T-helper 2 cell (primary cell): ENCODE measurements around the gene EGFL7.

Experiments
- DNase-seq, 5 experiments: peaks; one replicate each; pipeline versions ENCODE4 v3.0.0 to v3.0.0-alpha.2; 2012 to 2022

EGFL7 gene

DNA sequence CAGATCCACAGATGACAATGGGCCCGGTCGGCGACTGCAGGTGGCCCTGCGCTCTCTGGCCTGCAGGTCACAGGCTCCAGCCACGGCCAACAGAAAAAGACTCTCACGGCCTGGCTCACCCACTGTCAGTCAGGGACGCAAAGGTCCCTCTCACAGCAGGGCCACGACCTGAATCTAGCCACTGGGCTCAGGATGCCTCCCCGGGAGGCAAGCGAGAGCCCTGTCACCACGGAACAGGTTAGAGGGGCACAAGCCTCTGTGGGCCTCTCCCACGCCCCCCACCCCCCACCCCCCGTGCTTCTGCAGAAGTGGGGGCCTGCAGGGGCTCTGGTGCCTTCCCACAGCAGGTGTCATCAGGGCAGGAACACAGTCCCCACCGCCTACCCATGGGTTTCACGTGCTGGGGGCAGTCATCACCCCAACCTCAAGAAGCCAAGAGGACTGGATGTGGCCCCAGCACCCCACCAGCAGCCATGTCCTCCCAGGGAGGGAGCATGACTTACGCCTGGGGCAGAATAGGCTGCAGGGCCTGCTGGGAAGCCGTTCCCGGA lies 17.3 kb upstream of the EGFL7 start:
- DNase-seq, result no peak

GRCh38 chr9:136645903-136646754 lies 16.6 kb upstream of the EGFL7 start:
- DNase-seq, result no peak

- DNase-seq, result no peak
Observed at GRCh38 chr9:136646827-136647711, 15.6 kb upstream of the EGFL7 start.

- no peak for DNase-seq
Observed at GRCh38 chr9:136648751-136649150, 14.0 kb upstream of the EGFL7 start.

GRCh38 chr9:136650021-136650420 lies 12.7 kb upstream of the EGFL7 start:
- no peak for DNase-seq

GRCh38 chr9:136650648-136651047 lies 12.1 kb upstream of the EGFL7 start:
- no peak for DNase-seq

- no peak for DNase-seq
Observed at GRCh38 chr9:136651860-136652259, 10.9 kb upstream of the EGFL7 start.

- DNase-seq, result no peak
Observed at GRCh38 chr9:136653323-136654079, 9.2 kb upstream of the EGFL7 start.

DNA sequence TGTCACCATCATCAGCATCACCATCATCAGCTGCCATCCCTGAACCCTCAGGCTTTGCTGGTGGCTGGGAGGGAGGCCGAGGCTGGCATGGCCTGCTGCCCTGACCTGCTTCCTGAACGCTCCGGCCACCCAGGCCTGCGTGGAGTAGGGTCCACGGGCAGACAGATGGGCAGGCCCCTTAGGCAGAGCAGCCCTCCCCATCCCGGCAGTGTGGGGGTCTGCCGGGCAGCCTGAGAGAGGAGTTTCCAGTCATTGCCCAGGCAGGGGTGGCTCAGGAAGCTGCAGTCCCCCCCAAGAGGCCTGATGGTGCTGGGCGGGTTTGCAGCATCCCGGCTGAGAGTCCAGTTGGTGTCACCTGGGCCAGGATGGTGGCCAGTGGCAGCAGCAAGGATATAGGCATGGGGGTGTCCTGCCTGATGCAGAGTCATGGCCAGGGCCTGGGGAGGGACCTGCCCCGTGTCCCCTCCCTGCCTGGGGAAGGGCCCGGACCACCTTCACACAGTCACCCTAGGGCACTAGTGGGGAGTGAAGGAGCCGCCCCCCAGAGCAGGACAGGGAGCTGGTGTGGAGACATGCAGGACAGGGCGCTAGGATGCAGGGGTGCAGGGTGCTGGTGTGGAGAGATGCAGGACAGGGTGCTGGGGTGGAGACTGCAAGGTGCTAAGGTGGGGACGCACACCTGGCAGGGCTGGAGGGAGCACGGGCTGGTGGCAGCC lies 7.7 kb upstream of the EGFL7 start:
- no peak for DNase-seq

DNA sequence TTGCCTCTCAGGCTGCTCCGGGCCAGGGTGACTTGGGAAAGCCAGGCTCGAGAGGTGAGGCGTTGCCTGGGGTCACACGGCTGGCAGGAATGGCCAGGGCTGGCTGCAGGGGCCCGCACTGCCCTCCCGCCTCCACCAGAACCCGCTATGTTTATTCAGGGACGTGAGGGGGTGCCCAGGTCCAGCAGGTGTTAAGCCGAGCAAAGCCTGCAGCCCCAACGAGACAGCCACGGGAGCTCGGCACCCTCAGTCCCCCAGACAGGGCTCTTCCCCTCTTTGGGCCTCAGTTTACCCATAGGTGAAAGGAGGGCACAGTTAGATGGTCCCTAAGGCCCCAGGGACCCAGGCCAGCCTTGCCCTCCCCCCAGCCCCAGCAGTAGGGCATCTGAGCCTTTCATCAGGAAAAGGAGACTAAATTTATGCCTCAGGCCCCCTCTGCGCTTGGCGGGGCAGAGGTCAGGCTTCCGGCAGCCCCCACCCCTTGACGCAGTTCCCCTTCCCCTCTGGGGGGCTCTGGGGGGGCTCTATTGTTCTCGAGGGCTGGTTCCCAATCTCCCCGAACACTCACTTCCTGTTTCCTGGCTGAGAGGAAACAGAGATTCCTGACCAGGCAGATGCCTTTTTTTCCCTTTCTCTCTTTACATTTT lies 7.1 kb upstream of the EGFL7 start:
- no peak for DNase-seq

- DNase-seq, result no peak
Observed at GRCh38 chr9:136656183-136656738, 6.5 kb upstream of the EGFL7 start.

GRCh38 chr9:136656795-136657611 lies 5.7 kb upstream of the EGFL7 start:
- DNase-seq, result no peak

GRCh38 chr9:136657974-136658848 lies 4.5 kb upstream of the EGFL7 start:
- no peak for DNase-seq

DNA sequence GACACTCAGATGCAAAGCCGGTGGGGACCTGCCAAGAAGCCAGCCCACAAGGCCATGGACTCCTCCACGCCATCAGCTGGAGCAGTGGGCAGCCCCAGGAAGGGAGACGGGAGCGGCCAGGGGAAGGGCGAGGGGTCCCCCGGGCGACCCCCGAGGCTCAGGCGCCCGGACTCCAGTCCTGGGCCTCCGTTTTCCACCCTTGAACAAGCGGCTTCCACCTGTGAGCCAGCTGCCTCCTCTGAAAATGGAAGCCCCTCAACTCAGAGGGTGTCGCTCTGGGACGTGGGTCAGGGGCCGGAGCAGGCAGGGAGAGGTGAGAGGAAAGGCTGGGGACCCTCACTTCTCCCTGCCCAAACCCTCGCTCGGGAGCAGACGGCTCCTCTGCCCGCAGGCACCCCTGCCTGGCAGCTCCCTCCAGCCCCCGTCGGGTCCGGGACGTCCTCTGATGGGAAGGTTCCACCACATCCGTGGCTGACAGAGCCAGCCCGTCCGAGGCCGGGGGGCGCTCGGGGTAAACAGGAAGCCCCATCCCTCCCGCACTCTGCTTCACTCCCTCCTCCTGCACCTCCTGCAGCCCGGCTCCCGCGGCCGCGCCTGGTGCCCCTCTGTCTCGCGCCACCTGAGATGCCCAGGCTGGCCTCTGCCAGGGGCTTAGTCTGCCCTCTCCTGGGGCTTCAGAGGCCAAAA lies 3.7 kb upstream of the EGFL7 start:
- DNase-seq, result peak in 2 of 5 experiments; percentile 10 to 15

DNA sequence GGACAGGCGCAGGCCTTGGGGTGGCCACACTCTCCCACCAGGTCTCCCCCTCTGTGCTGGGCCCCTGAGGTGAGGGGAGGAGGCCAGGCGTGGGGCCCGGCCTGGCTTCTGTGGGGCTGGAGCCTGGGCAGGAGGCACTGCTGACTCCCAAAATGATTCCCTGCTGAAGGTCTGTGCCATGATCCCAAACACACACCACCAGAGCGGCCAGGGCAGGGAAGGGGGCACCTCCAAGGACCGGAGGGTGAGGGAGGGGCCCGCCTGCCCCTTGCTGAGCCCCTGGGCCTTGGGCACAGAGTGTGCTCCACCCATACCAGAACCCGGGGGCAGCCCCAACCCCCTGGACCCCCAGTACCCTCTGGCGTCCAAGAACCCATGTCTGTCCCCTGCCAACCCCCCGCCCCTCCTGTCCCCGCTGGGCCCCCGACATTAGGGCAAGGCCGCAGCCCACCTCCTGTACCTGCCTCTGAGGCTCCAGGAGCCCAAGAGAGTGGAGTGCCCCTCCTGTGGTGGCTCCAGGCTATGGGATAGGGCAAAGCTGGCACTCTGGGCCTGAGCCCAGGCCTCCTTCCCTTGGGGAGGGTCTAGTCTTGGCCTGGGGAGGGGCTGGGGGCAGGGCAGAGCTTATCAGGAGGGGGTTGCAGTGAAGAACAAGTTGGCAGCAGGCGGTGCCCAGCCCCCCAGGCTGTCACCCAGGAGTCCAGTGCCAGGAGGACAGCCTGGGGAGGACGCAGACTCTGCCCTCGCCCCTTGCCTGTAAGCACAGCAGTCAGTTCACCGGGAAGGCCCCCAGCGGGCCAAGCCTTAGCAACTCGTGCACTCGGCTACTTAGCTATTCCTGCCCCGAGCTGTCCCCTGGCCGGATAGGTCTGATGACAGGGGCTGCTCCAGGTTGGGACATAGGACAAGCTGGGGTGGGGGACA lies 2.6 kb upstream of the EGFL7 start:
- no peak for DNase-seq

GRCh38 chr9:136660971-136661550 lies 1.7 kb upstream of the EGFL7 start:
- no peak for DNase-seq
